BE2C (cell line): Measurements from ENCODE around the gene SLC25A44.
A peak's percentile ranks its signal among the peaks of the same experiment; 100 is the strongest.

ENCODE experiments used
- DNase-seq: peaks from one replicate; pipeline ENCODE4 v3.0.0-alpha.2; 2020
- H3K27me3 ChIP-seq: fragments of 250-450 bp; sonication (Bioruptor Pico); 2 replicates; pipeline ENCODE4 v1.5.1; 2020; ENCODE audit warnings: mild to moderate bottlenecking
- H3K36me3 ChIP-seq: fragments of 250-450 bp; sonication (Bioruptor Pico); 2 replicates; pipeline ENCODE4 v1.5.1; 2020; ENCODE audit warnings: mild to moderate bottlenecking
- H3K4me1 ChIP-seq: fragments of 250-450 bp; sonication (Bioruptor Pico); 2 replicates; pipeline ENCODE4 v1.5.1; 2020
- H3K4me3 ChIP-seq: 2 replicates; pipeline ENCODE4 v1.5.1; 2011; ENCODE audit warnings: low read depth, low read length
- H3K9me3 ChIP-seq: fragments of 250-450 bp; sonication (Bioruptor Pico); 2 replicates; pipeline ENCODE4 v1.5.1; 2020
- CTCF ChIP-seq: IDR thresholded peaks from 2 replicates; pipeline ENCODE4 v1.5.1; 2012; ENCODE audit warnings: mild to moderate bottlenecking, low read depth, low read length

SLC25A44 gene

GRCh38 chr1:156236164-156236563 lies 42.3 kb downstream of the SLC25A44 start:
- no peaks in the 10 kb centered on the region for H3K27me3 ChIP-seq
- no peak for DNase-seq
- TF ChIP-seq CTCF = no peak
- H3K4me3 ChIP-seq = no peak overlapping the region
- H3K36me3 ChIP-seq = peaks cover 31% of the 10 kb centered on the region
- H3K9me3 ChIP-seq = no peaks in the 10 kb centered on the region
- H3K4me1 ChIP-seq = peaks cover 3% of the 10 kb centered on the region; the same call in 1 of the 2 replicates

GRCh38 chr1:156238248-156238647 lies 44.3 kb downstream of the SLC25A44 start:
- Histone ChIP-seq H3K27me3 (no peaks in the 10 kb centered on the region), H3K9me3 (no peaks in the 10 kb centered on the region), H3K36me3 (peaks cover 31% of the 10 kb centered on the region), H3K4me3 (no peak overlapping the region), H3K4me1 (peaks cover 4% of the 10 kb centered on the region; the same call in 1 of the 2 replicates)
- TF ChIP-seq CTCF = no peak
- no peak for DNase-seq

DNA sequence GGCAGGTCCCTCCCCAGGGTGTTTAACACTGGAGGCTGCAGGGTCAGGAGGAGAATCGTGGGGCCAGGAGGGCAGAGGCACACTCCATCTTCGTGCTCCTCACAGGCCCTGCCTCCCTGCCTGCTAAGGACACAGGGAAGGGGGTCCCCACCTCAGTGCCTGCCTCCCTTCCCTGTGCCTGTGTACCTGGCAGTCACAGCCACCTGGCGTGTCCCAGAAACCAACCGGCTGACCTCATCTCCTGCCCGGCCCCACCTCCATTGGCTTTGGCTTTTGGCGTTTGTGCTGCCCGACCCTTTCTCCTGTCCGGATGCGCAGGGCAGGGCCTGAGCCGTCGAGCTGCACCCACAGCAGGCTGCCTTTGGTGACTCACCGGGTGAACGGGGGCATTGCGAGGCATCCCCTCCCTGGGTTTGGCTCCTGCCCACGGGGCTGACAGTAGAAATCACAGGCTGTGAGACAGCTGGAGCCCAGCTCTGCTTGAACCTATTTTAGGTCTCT lies 47.5 kb downstream of the SLC25A44 start:
- Histone ChIP-seq H3K4me1 (peaks cover 6% of the 10 kb centered on the region), H3K27me3 (no peaks in the 10 kb centered on the region), H3K36me3 (peaks cover 19% of the 10 kb centered on the region), H3K4me3 (no peak overlapping the region), H3K9me3 (no peaks in the 10 kb centered on the region)
- no peak for TF ChIP-seq CTCF
- DNase-seq = peak; percentile 44

DNA sequence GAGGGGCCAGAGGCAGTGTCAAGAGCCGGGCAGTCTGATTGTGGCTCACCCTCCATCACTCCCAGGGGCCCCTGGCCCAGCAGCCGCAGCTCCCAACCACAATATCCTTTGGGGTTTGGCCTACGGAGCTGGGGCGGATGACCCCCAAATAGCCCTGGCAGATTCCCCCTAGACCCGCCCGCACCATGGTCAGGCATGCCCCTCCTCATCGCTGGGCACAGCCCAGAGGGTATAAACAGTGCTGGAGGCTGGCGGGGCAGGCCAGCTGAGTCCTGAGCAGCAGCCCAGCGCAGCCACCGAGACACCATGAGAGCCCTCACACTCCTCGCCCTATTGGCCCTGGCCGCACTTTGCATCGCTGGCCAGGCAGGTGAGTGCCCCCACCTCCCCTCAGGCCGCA lies 48.0 kb downstream of the SLC25A44 start, which contains the start of gene BGLAP:
Gene BGLAP (plus strand): TSS at position 259 of the 400 bp plus-strand sequence. CDS start 48 bp downstream, at position 307.
- H3K9me3 ChIP-seq = no peaks in the 10 kb centered on the region
- peaks cover 13% of the 10 kb centered on the region for H3K36me3 ChIP-seq
- DNase-seq = no peak
- no peak for TF ChIP-seq CTCF
- no peaks in the 10 kb centered on the region for H3K27me3 ChIP-seq
- no peak within 1 kb of the TSS for H3K4me3 ChIP-seq
- H3K4me1 ChIP-seq = peaks cover 11% of the 10 kb centered on the region

DNA sequence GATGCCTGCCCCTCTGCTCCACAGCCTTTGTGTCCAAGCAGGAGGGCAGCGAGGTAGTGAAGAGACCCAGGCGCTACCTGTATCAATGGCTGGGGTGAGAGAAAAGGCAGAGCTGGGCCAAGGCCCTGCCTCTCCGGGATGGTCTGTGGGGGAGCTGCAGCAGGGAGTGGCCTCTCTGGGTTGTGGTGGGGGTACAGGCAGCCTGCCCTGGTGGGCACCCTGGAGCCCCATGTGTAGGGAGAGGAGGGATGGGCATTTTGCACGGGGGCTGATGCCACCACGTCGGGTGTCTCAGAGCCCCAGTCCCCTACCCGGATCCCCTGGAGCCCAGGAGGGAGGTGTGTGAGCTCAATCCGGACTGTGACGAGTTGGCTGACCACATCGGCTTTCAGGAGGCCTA lies 48.8 kb downstream of the SLC25A44 start:
- H3K4me3 ChIP-seq = no peak overlapping the region
- no peaks in the 10 kb centered on the region for H3K27me3 ChIP-seq
- no peaks in the 10 kb centered on the region for H3K9me3 ChIP-seq
- DNase-seq = no peak
- H3K4me1 ChIP-seq = peaks cover 17% of the 10 kb centered on the region
- TF ChIP-seq CTCF = no peak
- peaks cover 14% of the 10 kb centered on the region for H3K36me3 ChIP-seq

- H3K4me1 ChIP-seq = peaks cover 27% of the 10 kb centered on the region
- H3K4me3 ChIP-seq = no peak overlapping the region
- H3K36me3 ChIP-seq = peaks cover 20% of the 10 kb centered on the region
- no peaks in the 10 kb centered on the region for H3K27me3 ChIP-seq
- 0 out of 2 replicates have a peak, but pooled peaks have one; percentile 2 for TF ChIP-seq CTCF
- DNase-seq = peak; percentile 47
- H3K9me3 ChIP-seq = no peaks in the 10 kb centered on the region
Observed at GRCh38 chr1:156244126-156244525, 50.2 kb downstream of the SLC25A44 start.
